ENCODE results near the gene MMP11. TPM values are rescaled to one million over a fixed set of nuclear protein-coding genes. Genes with fewer than 3 reads are reported as not detected.

The MMP11 gene
- total and polyA plus RNA-seq, 2 of the 13 experiments (the other 11 are each of a cell fraction or from before 2014, with no cell fraction given), result 8.9 to 28.6 TPM

GRCh38 chr22:23806837-23807236, 34.2 kb downstream of the MMP11 start (continued):
- TF ChIP-seq ZBTB40 (IDR thresholded peaks at IDR 0.05) (no peak), ZBTB40 (CRISPR knock-in tag; IDR thresholded peaks at IDR 0.05) (no peak), ZBTB49 (CRISPR knock-in tag; IDR thresholded peaks at IDR 0.05; ENCODE audit: borderline replicate concordance) (no peak), SMARCE1 (IDR thresholded peaks at IDR 0.05; ENCODE audit: borderline replicate concordance) (no peak), PTBP1 (IDR thresholded peaks at IDR 0.05; ENCODE audit: low read depth, low read length, poor library complexity, severe bottlenecking) (no peak), TIGD3 (CRISPR knock-in tag; IDR thresholded peaks at IDR 0.05; ENCODE audit: borderline replicate concordance) (no peak), ZNF616 (CRISPR knock-in tag; IDR thresholded peaks at IDR 0.05; ENCODE audit: low read depth) (no peak)
